HG02623 (cell line): ENCODE measurements around the gene ERCC5.

Source experiments
- ATAC-seq: cut with Tn5 transposase; IDR thresholded peaks from one replicate; pipeline ENCODE4 v1.9.1; 2021; ENCODE audit warnings: moderate library complexity; ENCODE audit not compliant: unreplicated experiment

Gene ERCC5

GRCh38 chr13:102845630-102846260 lies at the start of gene ERCC5:
Gene ERCC5 (plus strand): TSS chr13:102846032. CDS start chr13:102846267, 235 bp downstream.
- ATAC-seq: peak; percentile 84

- ATAC-seq: peak; percentile 75
Observed at GRCh38 chr13:102798581-102799425, 47.0 kb upstream of the ERCC5 start, which contains the start of the genes BIVM and POGLUT2. Gene BIVM (plus strand): TSS chr13:102799119. CDS start chr13:102807268, 8,149 bp downstream. Gene POGLUT2 (minus strand): TSS chr13:102798976. CDS start chr13:102798670, 306 bp downstream.

GRCh38 chr13:102799426-102800144 lies 46.2 kb upstream of the ERCC5 start:
- peak; percentile 4 for ATAC-seq

- ATAC-seq: peak; percentile 73
Observed at GRCh38 chr13:102800145-102801041, 45.4 kb upstream of the ERCC5 start.

GRCh38 chr13:102805680-102806079 lies 40.2 kb upstream of the ERCC5 start:
- ATAC-seq: no peak

- no peak for ATAC-seq
Observed at GRCh38 chr13:102807699-102808098, 38.1 kb upstream of the ERCC5 start.

GRCh38 chr13:102812611-102813287 lies 33.1 kb upstream of the ERCC5 start:
- no peak for ATAC-seq

- ATAC-seq: no peak
Observed at GRCh38 chr13:102814025-102814607, 31.7 kb upstream of the ERCC5 start.

- ATAC-seq: no peak
Observed at GRCh38 chr13:102814793-102815192, 31.0 kb upstream of the ERCC5 start.

GRCh38 chr13:102815788-102816187 lies 30.0 kb upstream of the ERCC5 start:
- no peak for ATAC-seq

- ATAC-seq: no peak
Observed at GRCh38 chr13:102816708-102817107, 29.1 kb upstream of the ERCC5 start.

GRCh38 chr13:102817241-102817640 lies 28.6 kb upstream of the ERCC5 start:
- ATAC-seq: no peak

GRCh38 chr13:102817907-102818306 lies 27.9 kb upstream of the ERCC5 start:
- ATAC-seq: no peak

- no peak for ATAC-seq
Observed at GRCh38 chr13:102825400-102825799, 20.4 kb upstream of the ERCC5 start.

GRCh38 chr13:102825921-102826706 lies 19.7 kb upstream of the ERCC5 start:
- ATAC-seq: no peak

GRCh38 chr13:102830646-102831045 lies 15.2 kb upstream of the ERCC5 start:
- ATAC-seq: no peak

- no peak for ATAC-seq
Observed at GRCh38 chr13:102836471-102836870, 9.4 kb upstream of the ERCC5 start.

- no peak for ATAC-seq
Observed at GRCh38 chr13:102838273-102838672, 7.6 kb upstream of the ERCC5 start.

- ATAC-seq: no peak
Observed at GRCh38 chr13:102838982-102839381, 6.8 kb upstream of the ERCC5 start.
